ENCODE results near the gene MCF2L.
"Not testable (repeated sequence)": the region's sequence is repeated elsewhere in the genome, so short reads cannot be mapped to it uniquely, and the experiment has no call there.

The MCF2L gene

GRCh38 chr13:113051641-113052040, 82.6 kb downstream of the MCF2L start:
- DNase-seq: no peak

- no peak for DNase-seq
Measured at GRCh38 chr13:113052206-113052605, 83.2 kb downstream of the MCF2L start.

GRCh38 chr13:113052971-113053370, 84.0 kb downstream of the MCF2L start:
- DNase-seq: no peak

- no peak for DNase-seq
Measured at GRCh38 chr13:113053376-113053775, 84.4 kb downstream of the MCF2L start.

GRCh38 chr13:113053801-113054604, 85.0 kb downstream of the MCF2L start:
- DNase-seq: peak; percentile 69

- no peak for DNase-seq
Measured at GRCh38 chr13:113057084-113057483, 88.1 kb downstream of the MCF2L start.

- not testable (repeated sequence) for DNase-seq
Measured at GRCh38 chr13:113057559-113057958, 88.5 kb downstream of the MCF2L start.

- DNase-seq: no peak
Measured at GRCh38 chr13:113058129-113058987, 89.3 kb downstream of the MCF2L start.

- DNase-seq: no peak
Measured at GRCh38 chr13:113058988-113059850, 90.2 kb downstream of the MCF2L start.

GRCh38 chr13:113059891-113060290, 90.9 kb downstream of the MCF2L start:
- no peak for DNase-seq

GRCh38 chr13:113060557-113061270, 91.7 kb downstream of the MCF2L start:
- no peak for DNase-seq

GRCh38 chr13:113061271-113061625, 92.2 kb downstream of the MCF2L start:
- no peak for DNase-seq

- no peak for DNase-seq
Measured at GRCh38 chr13:113061796-113062425, 92.9 kb downstream of the MCF2L start.

- no peak for DNase-seq
Measured at GRCh38 chr13:113062691-113063090, 93.7 kb downstream of the MCF2L start.

GRCh38 chr13:113063091-113063491, 94.1 kb downstream of the MCF2L start:
- no peak for DNase-seq

- DNase-seq: no peak
Measured at GRCh38 chr13:113064000-113064533, 95.1 kb downstream of the MCF2L start.

- DNase-seq: no peak
Measured at GRCh38 chr13:113064534-113065405, 95.8 kb downstream of the MCF2L start.

GRCh38 chr13:113065406-113066141, 96.6 kb downstream of the MCF2L start:
- no peak for DNase-seq

- no peak for DNase-seq
Measured at GRCh38 chr13:113066142-113066455, 97.1 kb downstream of the MCF2L start.

GRCh38 chr13:113066746-113067145, 97.7 kb downstream of the MCF2L start:
- DNase-seq: no peak
